H9 (cell line): ENCODE data around the gene HBZ. TPM values are rescaled to one million over a fixed set of nuclear protein-coding genes. Genes with fewer than 3 reads are reported as not detected.

ENCODE experiments used
- DNase-seq: peaks from one replicate; pipeline ENCODE4 v3.0.0-alpha.2; 2017
- H2AFZ ChIP-seq: one replicate; pipeline ENCODE4 v1.6.1; 2013; ENCODE audit warnings: mild to moderate bottlenecking, low read length, control low read depth, moderate library complexity
- H2AK5ac ChIP-seq: 2 replicates; pipeline ENCODE4 v1.6.1; 2013; ENCODE audit warnings: low read length, control low read depth, mixed read lengths; ENCODE audit not compliant: insufficient read length
- H2BK120ac ChIP-seq: one replicate; pipeline ENCODE4 v1.6.1; 2013; ENCODE audit warnings: low read depth, mild to moderate bottlenecking, low read length, control low read depth, inconsistent platforms; ENCODE audit not compliant: poor library complexity, severe bottlenecking
- H2BK12ac ChIP-seq: 2 replicates; pipeline ENCODE4 v1.6.1; 2013; ENCODE audit warnings: low read length, control low read depth, mixed read lengths, low read depth; ENCODE audit not compliant: insufficient read length
- H2BK15ac ChIP-seq: 2 replicates; pipeline ENCODE4 v1.6.1; 2013; ENCODE audit warnings: low read depth, low read length, control low read depth
- H2BK20ac ChIP-seq: one replicate; pipeline ENCODE4 v1.6.1; 2013; ENCODE audit warnings: low read depth, mild to moderate bottlenecking, low read length, control low read depth, inconsistent platforms; ENCODE audit not compliant: poor library complexity, severe bottlenecking
- H2BK5ac ChIP-seq: 2 replicates; pipeline ENCODE4 v1.6.1; 2013; ENCODE audit warnings: low read length, control low read depth, mixed read lengths; ENCODE audit not compliant: insufficient read length
- H3K14ac ChIP-seq: 2 replicates; pipeline ENCODE4 v1.6.1; 2013; ENCODE audit warnings: low read length, control low read depth; ENCODE audit not compliant: insufficient read depth
- H3K18ac ChIP-seq: 2 replicates; pipeline ENCODE4 v1.6.1; 2013; ENCODE audit warnings: low read depth, mild to moderate bottlenecking, mixed read lengths, low read length, control low read depth; ENCODE audit not compliant: insufficient read length
- H3K23ac ChIP-seq: 2 replicates; pipeline ENCODE4 v1.6.1; 2013; ENCODE audit warnings: low read length, control low read depth, mixed read lengths, low read depth; ENCODE audit not compliant: insufficient read length
- H3K23me2 ChIP-seq: 2 replicates; pipeline ENCODE4 v1.6.1; 2013; ENCODE audit warnings: low read depth, mild to moderate bottlenecking, mixed read lengths, low read length, control low read depth; ENCODE audit not compliant: insufficient read length, poor library complexity, severe bottlenecking
- H3K27ac ChIP-seq: 2 replicates; pipeline ENCODE4 v1.5.1; 2013; ENCODE audit warnings: low read length, control low read depth, mixed read lengths, low read depth; ENCODE audit not compliant: insufficient read length
- H3K27me3 ChIP-seq: 2 replicates; pipeline ENCODE4 v1.6.1; 2013; ENCODE audit warnings: low read length, control low read depth, inconsistent platforms; ENCODE audit not compliant: insufficient read depth
- H3K4ac ChIP-seq: 2 replicates; pipeline ENCODE4 v1.6.1; 2013; ENCODE audit warnings: low read depth, mild to moderate bottlenecking, control low read depth, inconsistent platforms, low read length, moderate library complexity
- H3K4me1 ChIP-seq: 2 replicates; pipeline ENCODE4 v1.6.1; 2013; ENCODE audit warnings: low read length, control low read depth, inconsistent platforms; ENCODE audit not compliant: insufficient read depth
- H3K4me2 ChIP-seq: 2 replicates; pipeline ENCODE4 v1.6.1; 2013; ENCODE audit warnings: low read length, control low read depth, mixed read lengths; ENCODE audit not compliant: insufficient read length, insufficient read depth
- H3K56ac ChIP-seq: 2 replicates; pipeline ENCODE4 v1.6.1; 2013; ENCODE audit warnings: low read depth, mild to moderate bottlenecking, mixed read lengths, low read length, control low read depth; ENCODE audit not compliant: insufficient read length
- H3K79me1 ChIP-seq: 2 replicates; pipeline ENCODE4 v1.6.1; 2013; ENCODE audit warnings: low read depth, mild to moderate bottlenecking, moderate library complexity, low read length, control low read depth, inconsistent platforms; ENCODE audit not compliant: insufficient read depth, poor library complexity, severe bottlenecking
- H3K79me2 ChIP-seq: 2 replicates; pipeline ENCODE4 v1.6.1; 2013; ENCODE audit warnings: low read length, control low read depth, inconsistent platforms; ENCODE audit not compliant: insufficient read depth
- H3K9ac ChIP-seq: 2 replicates; pipeline ENCODE4 v1.6.1; 2013; ENCODE audit warnings: low read length, control low read depth, mixed read lengths; ENCODE audit not compliant: insufficient read length; ENCODE audit errors: extremely low read depth
- H3K9me3 ChIP-seq: one replicate; pipeline ENCODE4 v1.6.1; 2013; ENCODE audit warnings: low read depth, low read length, inconsistent platforms; ENCODE audit not compliant: control insufficient read depth
- H3T11ph ChIP-seq: one replicate; pipeline ENCODE4 v1.6.1; 2013; ENCODE audit warnings: mild to moderate bottlenecking, low read length, control low read depth, inconsistent platforms
- H4K20me1 ChIP-seq: one replicate; pipeline ENCODE4 v1.6.1; 2013; ENCODE audit not compliant: control insufficient read depth, insufficient read length, insufficient read depth
- H4K5ac ChIP-seq: 2 replicates; pipeline ENCODE4 v1.6.1; 2013; ENCODE audit warnings: low read depth, mild to moderate bottlenecking, mixed read lengths, low read length, control low read depth; ENCODE audit not compliant: insufficient read length
- H4K8ac ChIP-seq: replicated peaks from 2 replicates; pipeline ENCODE4 v1.6.1; 2013; ENCODE audit warnings: low read length, control low read depth, mixed read lengths, low read depth; ENCODE audit not compliant: insufficient read length
- H4K91ac ChIP-seq: 2 replicates; pipeline ENCODE4 v1.6.1; 2013; ENCODE audit warnings: low read depth, mild to moderate bottlenecking, moderate library complexity, mixed read lengths, low read length, control low read depth; ENCODE audit not compliant: insufficient read length
- H3K27ac Mint-ChIP-seq, 3 experiments: 2 replicates in 2 of 3; 3 replicates in 1 of 3; pipeline ENCODE4 v1.8.0; 2020 to 2021; ENCODE audit warnings: mixed read lengths in 3 of 3, mild to moderate bottlenecking in 1 of 3, moderate library complexity in 1 of 3
- H3K27me3 Mint-ChIP-seq: 2 replicates; pipeline ENCODE4 v1.8.0; 2021; ENCODE audit warnings: low read depth, mild to moderate bottlenecking, moderate library complexity, mixed read lengths
- H3K36me3 Mint-ChIP-seq, 3 experiments: 2 replicates in 2 of 3; 3 replicates in 1 of 3; pipeline ENCODE4 v1.8.0; 2020 to 2021; ENCODE audit warnings: low read depth in 3 of 3, mixed read lengths in 3 of 3; ENCODE audit not compliant: insufficient read depth in 1 of 3
- H3K4me1 Mint-ChIP-seq, 2 experiments: 2 replicates each; pipeline ENCODE4 v1.8.0; 2020; ENCODE audit warnings: mixed read lengths in 2 of 2
- H3K4me3 Mint-ChIP-seq, 2 experiments: 2 replicates in 1 of 2; 3 replicates in 1 of 2; pipeline ENCODE4 v1.8.0; 2020 to 2021; ENCODE audit warnings: mild to moderate bottlenecking in 2 of 2, mixed read lengths in 2 of 2, moderate library complexity in 1 of 2
- H3K9me3 Mint-ChIP-seq, 2 experiments: 2 replicates in 1 of 2; 3 replicates in 1 of 2; pipeline ENCODE4 v1.8.0; 2020; ENCODE audit warnings: mild to moderate bottlenecking in 2 of 2, mixed read lengths in 2 of 2, moderate library complexity in 1 of 2
- CTCF ChIP-seq: fragments of 200-600 bp; sonication (generic); conservative IDR thresholded peaks from 3 replicates; pipeline ENCODE4 v1.8.0; 2021; ENCODE audit warnings: antibody characterized with exemption, mild to moderate bottlenecking
- WGBS: extraction: QIAGEN DNeasy Blood & Tissue Kit; methylation state at CpG from one replicate; pipeline ENCODE4 v1.1.7; 2013; ENCODE audit warnings: missing lambda C conversion rate, low lambda C conversion rate, mixed read lengths; ENCODE audit not compliant: insufficient read length; ENCODE audit errors: extremely low coverage; 5-methylcytosine and 5-hydroxymethylcytosine counted together
- total RNA-seq: library from RNA; stranded (reverse); gene quantifications from 2 replicates; pipeline ENCODE4 v1.2.1, GENCODE V29; 2021

The HBZ gene
- total RNA-seq, 1 experiment from 2014 or later, result not detected

DNA sequence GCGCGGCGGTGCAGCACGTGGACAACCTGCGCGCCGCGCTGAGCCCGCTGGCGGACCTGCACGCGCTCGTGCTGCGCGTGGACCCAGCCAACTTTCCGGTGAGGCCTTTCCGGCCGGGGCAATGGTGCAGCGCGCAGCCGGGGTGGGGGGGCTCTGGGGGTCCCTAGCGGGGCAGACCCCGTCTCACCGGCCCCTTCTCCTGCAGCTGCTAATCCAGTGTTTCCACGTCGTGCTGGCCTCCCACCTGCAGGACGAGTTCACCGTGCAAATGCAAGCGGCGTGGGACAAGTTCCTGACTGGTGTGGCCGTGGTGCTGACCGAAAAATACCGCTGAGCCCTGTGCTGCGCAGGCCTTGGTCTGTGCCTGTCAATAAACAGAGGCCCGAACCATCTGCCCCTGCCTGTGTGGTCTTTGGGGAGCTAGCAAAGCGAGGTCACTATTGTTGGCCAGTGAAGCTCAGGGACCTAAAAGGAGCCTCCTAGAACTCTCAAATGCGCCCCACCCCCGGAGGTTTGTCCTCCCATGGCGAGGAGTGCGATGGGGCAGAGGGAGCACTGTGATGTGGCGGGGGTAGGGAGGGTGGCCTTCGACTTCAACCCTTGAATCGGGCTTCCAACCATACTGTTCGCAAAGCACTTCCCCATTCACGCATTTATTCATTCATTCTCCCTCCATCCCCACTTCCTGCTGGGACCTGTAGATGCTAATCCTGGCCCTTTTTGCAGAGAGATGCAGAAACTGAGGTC lies 14.1 kb downstream of the HBZ start:
- H3K18ac ChIP-seq, result no peak overlapping the region
- peaks cover 40% of the 10 kb centered on the region for H3K27me3 ChIP-seq
- Mint-ChIP-seq H3K4me3 (peak overlapping the region in 1 of 2 experiments; percentile 72; a peak in 3 of 5 replicates), H3K9me3 (peaks cover 0 to 3% of the 10 kb centered on the region in 2 experiments; a peak in 1 of 5 replicates), H3K36me3 (no peaks in the 10 kb centered on the region; a peak in 1 of 7 replicates), H3K27me3 (peaks cover 80% of the 10 kb centered on the region), H3K4me1 (peaks cover 27 to 32% of the 10 kb centered on the region in 2 experiments), H3K27ac (no peak overlapping the region)
- H2BK12ac ChIP-seq, result no peak overlapping the region
- H3K9ac ChIP-seq, result no peak overlapping the region
- H3K4me1 ChIP-seq, result no peaks in the 10 kb centered on the region; the same call in 1 of the 2 replicates
- H3K56ac ChIP-seq, result no peak overlapping the region
- H2AK5ac ChIP-seq, result no peak overlapping the region
- H2BK120ac ChIP-seq, result no peak overlapping the region
- no peaks in the 10 kb centered on the region for H3K9me3 ChIP-seq
- no peak overlapping the region for H3K27ac ChIP-seq
- H3K79me2 ChIP-seq, result no peaks in the 10 kb centered on the region
- no peak for DNase-seq
- no peak overlapping the region for H2AFZ ChIP-seq
- H2BK15ac ChIP-seq, result no peak overlapping the region
- peaks cover 8% of the 10 kb centered on the region for H3K23me2 ChIP-seq
- no peaks in the 10 kb centered on the region for H3K79me1 ChIP-seq
- no peak for TF ChIP-seq CTCF
- no peak overlapping the region for H2BK5ac ChIP-seq
- no peak overlapping the region for H4K8ac ChIP-seq
- H3K4ac ChIP-seq, result no peak overlapping the region
- no peak overlapping the region for H4K5ac ChIP-seq
- H3K14ac ChIP-seq, result no peak overlapping the region
- peak overlapping the region; percentile 33 for H3K4me2 ChIP-seq
- H4K91ac ChIP-seq, result no peak overlapping the region
- H3T11ph ChIP-seq, result no peak overlapping the region
- WGBS, result no CpG with 5 or more reads among the region's 45 CpGs
- H2BK20ac ChIP-seq, result no peak overlapping the region
- H3K23ac ChIP-seq, result no peak overlapping the region
- no peaks in the 10 kb centered on the region for H4K20me1 ChIP-seq
